Neural cell (in vitro differentiated cells): ENCODE results near the gene RALA. TPM values are rescaled to one million over a fixed set of nuclear protein-coding genes. Genes with fewer than 3 reads are reported as not detected.

Experiments
- H2AFZ ChIP-seq: fragments of 200-600, 300-800 bp; sonication (generic), shearing (Covaris generic); 2 replicates; pipeline ENCODE4 v1.6.0; 2014; ENCODE audit warnings: low read depth, mild to moderate bottlenecking, antibody characterized with exemption, low read length, moderate library complexity
- H3F3A ChIP-seq: fragments of 200-600 bp; shearing (Covaris generic); 2 replicates; pipeline ENCODE4 v1.6.1; 2016; ENCODE audit warnings: mild to moderate bottlenecking, moderate library complexity, mixed read lengths, antibody characterized with exemption, low read length; ENCODE audit not compliant: insufficient read depth, poor library complexity, severe bottlenecking
- H3K27ac ChIP-seq: fragments of 200-600, 300-800 bp; sonication (generic), shearing (Covaris generic); 2 replicates; pipeline ENCODE4 v1.5.1; 2014; ENCODE audit warnings: mild to moderate bottlenecking, low read length, moderate library complexity
- H3K27me3 ChIP-seq: fragments of 300-800, 200-600 bp; sonication (generic), shearing (Covaris generic); 2 replicates; pipeline ENCODE4 v1.6.0; 2014; ENCODE audit warnings: mild to moderate bottlenecking, low read depth, low read length, moderate library complexity; ENCODE audit not compliant: insufficient read depth
- H3K36me3 ChIP-seq: fragments of 300-800, 200-600 bp; sonication (generic), shearing (Covaris generic); 2 replicates; pipeline ENCODE4 v1.5.1; 2014; ENCODE audit warnings: mild to moderate bottlenecking, antibody characterized with exemption, low read length, moderate library complexity; ENCODE audit not compliant: insufficient read depth
- H3K4me2 ChIP-seq: fragments of 300-800, 200-600 bp; sonication (generic), shearing (Covaris generic); 2 replicates; pipeline ENCODE4 v1.6.0; 2014; ENCODE audit warnings: mild to moderate bottlenecking, low read length
- H3K4me3 ChIP-seq: fragments of 300-800, 200-600 bp; sonication (generic), shearing (Covaris generic); 2 replicates; pipeline ENCODE4 v1.5.1; 2014; ENCODE audit warnings: mild to moderate bottlenecking, low read length, moderate library complexity
- H3K79me2 ChIP-seq: fragments of 200-600 bp; shearing (Covaris generic); replicated peaks from 2 replicates; pipeline ENCODE4 v1.6.0; 2014; ENCODE audit warnings: mild to moderate bottlenecking, low read length, moderate library complexity; ENCODE audit not compliant: insufficient read depth
- H3K9ac ChIP-seq: fragments of 300-800, 200-600 bp; sonication (generic), shearing (Covaris generic); 2 replicates; pipeline ENCODE4 v1.6.1; 2016; ENCODE audit warnings: mild to moderate bottlenecking, low read length, mixed read lengths
- H3K9me2 ChIP-seq: fragments of 200-600 bp; shearing (Covaris generic); 2 replicates; pipeline ENCODE4 v1.6.1; 2016; ENCODE audit warnings: mild to moderate bottlenecking, low read length, mixed read lengths; ENCODE audit not compliant: insufficient read depth
- H3K9me3 ChIP-seq: fragments of 200-600, 300-800 bp; sonication (generic), shearing (Covaris generic); 2 replicates; pipeline ENCODE4 v1.6.1; 2016; ENCODE audit warnings: mild to moderate bottlenecking, mixed run types, low read length, moderate library complexity, mixed read lengths
- H4K20me1 ChIP-seq: fragments of 200-600 bp; shearing (Covaris generic); 2 replicates; pipeline ENCODE4 v1.6.1; 2016; ENCODE audit warnings: mild to moderate bottlenecking, mixed run types; ENCODE audit not compliant: insufficient read depth
- CTCF ChIP-seq: fragments of 450-650 bp; IDR thresholded peaks from 2 replicates; pipeline ENCODE4 v1.5.1; 2014; ENCODE audit warnings: antibody characterized with exemption, mild to moderate bottlenecking, moderate library complexity; ENCODE audit not compliant: poor library complexity, severe bottlenecking
- EP300 ChIP-seq: fragments of 450-650 bp; conservative IDR thresholded peaks from 2 replicates; pipeline ENCODE4 v1.6.1; 2014; ENCODE audit warnings: antibody characterized with exemption, mild to moderate bottlenecking, moderate library complexity; ENCODE audit not compliant: poor library complexity, severe bottlenecking
- EZH2 ChIP-seq: fragments of 200-600, 300-800 bp; shearing (Covaris generic), sonication (generic); IDR thresholded peaks from 2 replicates; pipeline ENCODE4 v1.6.1; 2014; ENCODE audit warnings: antibody characterized with exemption, low read length, borderline replicate concordance, mild to moderate bottlenecking; ENCODE audit not compliant: insufficient read depth, poor library complexity, severe bottlenecking
- MXI1 ChIP-seq: fragments of 450-650 bp; conservative IDR thresholded peaks from 2 replicates; pipeline ENCODE4 v1.6.1; 2014; ENCODE audit warnings: antibody characterized with exemption, mild to moderate bottlenecking; ENCODE audit not compliant: poor library complexity, severe bottlenecking
- POLR2AphosphoS5 ChIP-seq: IDR thresholded peaks from 2 replicates; pipeline ENCODE4 v1.6.1; 2012
- RAD21 ChIP-seq: fragments of 450-650 bp; conservative IDR thresholded peaks from 2 replicates; pipeline ENCODE4 v1.6.1; 2014; ENCODE audit warnings: antibody characterized with exemption, mild to moderate bottlenecking, moderate library complexity
- SMC3 ChIP-seq: fragments of 450-650 bp; conservative IDR thresholded peaks from 2 replicates; pipeline ENCODE4 v1.6.1; 2014; ENCODE audit warnings: antibody characterized with exemption, mild to moderate bottlenecking, moderate library complexity; ENCODE audit not compliant: poor library complexity
- TAF1 ChIP-seq: IDR thresholded peaks from 2 replicates; pipeline ENCODE4 v1.6.1; 2012; ENCODE audit warnings: low read depth
- polyA plus RNA-seq: library from polyadenylated mRNA; depleted of rRNA; stranded (reverse); fragments of >200 nt; gene quantifications from 2 replicates; pipeline ENCODE4 v1.2.3, GENCODE V29; 2014
- TF ChIP-seq, protein P1 (sequence below): IDR thresholded peaks from 2 replicates; pipeline ENCODE4 v1.6.1; 2012; ENCODE audit warnings: borderline replicate concordance

The RALA gene
- polyA plus RNA-seq, 1 donor from 2014 or later = 36.2 TPM

- no peaks in the 10 kb centered on the region for H3K27me3 ChIP-seq
- peaks cover under 1% of the 10 kb centered on the region for H3K79me2 ChIP-seq
- no peak overlapping the region for H3K4me3 ChIP-seq
- no peak overlapping the region for H3K9ac ChIP-seq
- no peaks in the 10 kb centered on the region for H3K9me2 ChIP-seq
- no peaks in the 10 kb centered on the region for H3F3A ChIP-seq
- H3K27ac ChIP-seq = no peak overlapping the region
- H3K9me3 ChIP-seq = no peaks in the 10 kb centered on the region
- H3K36me3 ChIP-seq = no peaks in the 10 kb centered on the region
- no peak for TF ChIP-seq TAF1
- TF ChIP-seq EZH2 = no peak
- TF ChIP-seq EP300 = no peak
- TF ChIP-seq, protein P1, sequence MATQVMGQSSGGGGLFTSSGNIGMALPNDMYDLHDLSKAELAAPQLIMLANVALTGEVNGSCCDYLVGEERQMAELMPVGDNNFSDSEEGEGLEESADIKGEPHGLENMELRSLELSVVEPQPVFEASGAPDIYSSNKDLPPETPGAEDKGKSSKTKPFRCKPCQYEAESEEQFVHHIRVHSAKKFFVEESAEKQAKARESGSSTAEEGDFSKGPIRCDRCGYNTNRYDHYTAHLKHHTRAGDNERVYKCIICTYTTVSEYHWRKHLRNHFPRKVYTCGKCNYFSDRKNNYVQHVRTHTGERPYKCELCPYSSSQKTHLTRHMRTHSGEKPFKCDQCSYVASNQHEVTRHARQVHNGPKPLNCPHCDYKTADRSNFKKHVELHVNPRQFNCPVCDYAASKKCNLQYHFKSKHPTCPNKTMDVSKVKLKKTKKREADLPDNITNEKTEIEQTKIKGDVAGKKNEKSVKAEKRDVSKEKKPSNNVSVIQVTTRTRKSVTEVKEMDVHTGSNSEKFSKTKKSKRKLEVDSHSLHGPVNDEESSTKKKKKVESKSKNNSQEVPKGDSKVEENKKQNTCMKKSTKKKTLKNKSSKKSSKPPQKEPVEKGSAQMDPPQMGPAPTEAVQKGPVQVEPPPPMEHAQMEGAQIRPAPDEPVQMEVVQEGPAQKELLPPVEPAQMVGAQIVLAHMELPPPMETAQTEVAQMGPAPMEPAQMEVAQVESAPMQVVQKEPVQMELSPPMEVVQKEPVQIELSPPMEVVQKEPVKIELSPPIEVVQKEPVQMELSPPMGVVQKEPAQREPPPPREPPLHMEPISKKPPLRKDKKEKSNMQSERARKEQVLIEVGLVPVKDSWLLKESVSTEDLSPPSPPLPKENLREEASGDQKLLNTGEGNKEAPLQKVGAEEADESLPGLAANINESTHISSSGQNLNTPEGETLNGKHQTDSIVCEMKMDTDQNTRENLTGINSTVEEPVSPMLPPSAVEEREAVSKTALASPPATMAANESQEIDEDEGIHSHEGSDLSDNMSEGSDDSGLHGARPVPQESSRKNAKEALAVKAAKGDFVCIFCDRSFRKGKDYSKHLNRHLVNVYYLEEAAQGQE = no peak
- no peak overlapping the region for H3K4me2 ChIP-seq
- no peaks in the 10 kb centered on the region for H4K20me1 ChIP-seq
- H2AFZ ChIP-seq = no peak overlapping the region
These were observed 118.7 kb downstream of the RALA start for GRCh38 chr7:39741942-39742623.

GRCh38 chr7:39744620-39745019 lies 121.2 kb downstream of the RALA start:
- Histone ChIP-seq H3K9me2 (no peaks in the 10 kb centered on the region), H3K79me2 (no peaks in the 10 kb centered on the region), H3K9ac (no peak overlapping the region), H3K4me3 (no peak overlapping the region), H3F3A (no peaks in the 10 kb centered on the region), H3K27me3 (no peaks in the 10 kb centered on the region), H3K27ac (no peak overlapping the region), H4K20me1 (no peaks in the 10 kb centered on the region), H3K36me3 (no peaks in the 10 kb centered on the region), H3K4me2 (no peak overlapping the region), H3K9me3 (peaks cover 6% of the 10 kb centered on the region), H2AFZ (no peak overlapping the region)
- TF ChIP-seq CTCF (no peak), EZH2 (no peak), EP300 (no peak), SMC3 (no peak), RAD21 (no peak), TAF1 (no peak), MXI1 (no peak), POLR2AphosphoS5 (no peak)
- TF ChIP-seq, protein P1 = no peak
